Activated T-cell treated with anti-CD3 and anti-CD28 coated beads for 4 hours (primary cell): ENCODE data around the gene CBX7.

Experiments used
- DNase-seq: peaks from one replicate; pipeline ENCODE4 v3.0.0-alpha.2; 2020

Gene CBX7

DNA sequence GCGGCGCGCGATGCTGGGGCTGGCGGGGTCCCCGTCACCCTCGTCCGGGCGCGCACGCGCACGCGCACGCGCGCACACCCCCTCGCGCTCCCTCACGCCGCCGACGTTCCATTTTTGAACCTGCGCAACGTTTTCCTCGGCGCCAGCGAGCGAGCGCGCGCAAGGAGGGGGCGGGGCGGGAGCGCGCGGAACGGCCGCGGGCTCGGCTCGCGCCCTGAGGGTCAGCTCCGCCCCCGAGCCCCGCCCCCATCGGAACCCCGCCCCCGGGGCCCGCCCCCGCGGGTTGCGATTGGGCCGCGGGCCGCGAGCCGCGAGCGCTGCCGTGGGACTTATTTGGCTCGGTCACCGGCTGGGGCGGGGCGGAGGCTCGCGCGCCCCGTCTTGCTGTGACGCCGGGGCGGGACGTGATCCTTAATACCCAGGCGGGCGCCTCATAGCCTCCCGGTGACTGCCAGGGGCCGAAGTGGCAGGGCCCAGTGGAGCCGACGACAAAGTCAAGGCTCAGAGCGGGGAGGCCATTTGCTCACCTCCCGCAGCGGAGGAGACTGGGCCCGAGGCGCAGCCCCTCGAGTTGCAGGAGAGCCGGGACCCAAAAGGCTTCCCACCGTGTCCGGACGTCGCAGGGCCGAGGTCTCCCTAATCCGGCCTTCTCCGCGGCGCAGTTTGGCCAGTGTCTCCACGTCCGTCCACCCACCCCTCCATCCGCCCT, at the start of gene CBX7:
Gene CBX7 (minus strand): TSS at position 170 of the 709 bp plus-strand sequence. CDS start 236 bp downstream, outside the sequence.
- DNase-seq = peak; percentile 82

DNA sequence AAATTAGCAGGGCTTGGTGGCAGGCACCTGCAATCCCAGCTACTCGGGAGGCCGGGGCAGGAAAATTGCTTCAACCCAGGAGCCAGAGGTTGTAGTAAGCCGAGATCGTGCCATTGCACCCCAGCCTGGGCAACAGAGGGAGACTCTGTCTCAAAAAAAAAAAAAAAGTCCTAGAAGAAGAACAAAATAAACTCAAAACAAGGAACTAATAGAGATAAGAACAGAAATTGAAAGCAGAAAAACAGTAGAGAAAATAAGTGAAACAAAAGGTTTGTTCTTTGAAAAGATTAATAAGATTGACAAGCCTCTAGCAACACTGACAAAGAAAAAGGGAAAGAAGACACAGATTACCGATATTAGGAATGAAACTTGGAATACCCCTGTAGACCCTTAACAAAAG, 45.1 kb upstream of the CBX7 start:
- DNase-seq = no peak

DNA sequence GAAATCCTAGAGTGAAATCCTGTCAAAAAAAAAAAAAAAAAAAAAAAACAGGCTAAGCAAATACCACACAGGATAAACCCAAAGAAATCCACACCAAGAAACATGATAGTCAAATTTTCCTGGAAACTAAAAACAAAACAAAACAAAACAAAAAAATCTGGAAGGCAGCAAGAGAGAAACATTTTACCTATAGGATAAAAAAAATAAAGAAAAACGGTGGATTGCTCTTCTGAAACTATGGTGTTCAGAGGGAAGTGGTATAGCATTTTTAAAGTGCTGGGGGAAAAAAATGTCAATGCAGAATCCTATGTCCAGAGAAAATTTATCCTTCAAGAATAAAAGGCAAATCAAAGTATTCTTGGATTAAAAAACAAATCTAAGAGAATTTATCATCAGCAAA, 41.6 kb upstream of the CBX7 start:
- DNase-seq = no peak

DNA sequence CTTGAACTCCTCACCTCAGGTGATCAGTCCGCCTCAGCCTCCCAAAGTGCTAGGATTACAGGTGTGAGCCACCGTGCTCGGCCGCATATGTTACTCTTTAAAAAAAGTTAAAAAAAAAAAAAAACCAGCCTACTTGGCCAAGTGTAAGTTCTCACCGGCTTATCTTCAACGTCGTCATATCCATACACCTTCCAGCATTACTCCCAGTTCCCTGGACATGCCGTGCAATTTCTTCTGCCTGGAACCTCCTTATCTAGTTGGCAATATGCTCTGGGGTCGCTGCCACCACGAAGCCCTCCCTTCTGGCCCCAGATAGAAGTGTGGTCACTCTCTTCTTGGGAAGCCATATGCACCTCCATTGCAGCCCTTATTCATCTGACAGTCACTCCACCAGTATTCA, 36.3 kb upstream of the CBX7 start:
- no peak for DNase-seq

DNA sequence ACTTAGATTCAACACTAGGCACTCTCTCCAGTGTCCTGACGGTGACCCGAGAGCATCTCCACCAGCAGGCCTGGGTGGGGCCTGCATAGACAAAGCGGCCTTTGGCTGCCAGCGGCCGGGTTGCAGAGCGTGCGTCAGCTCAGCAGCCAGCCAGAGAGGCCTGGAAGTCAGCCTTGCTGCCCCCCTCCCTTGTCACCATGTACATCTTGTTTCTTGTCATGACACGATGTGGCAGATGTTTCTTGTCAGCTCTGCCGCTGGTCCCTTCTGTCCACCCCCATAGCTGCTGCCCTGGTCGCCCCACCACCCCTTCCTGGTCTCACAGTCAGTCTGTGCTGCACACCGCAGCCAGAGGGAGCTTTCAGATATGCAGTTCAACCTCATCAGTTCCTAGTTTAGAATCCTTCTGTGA, 33.1 kb upstream of the CBX7 start:
- no peak for DNase-seq

DNA sequence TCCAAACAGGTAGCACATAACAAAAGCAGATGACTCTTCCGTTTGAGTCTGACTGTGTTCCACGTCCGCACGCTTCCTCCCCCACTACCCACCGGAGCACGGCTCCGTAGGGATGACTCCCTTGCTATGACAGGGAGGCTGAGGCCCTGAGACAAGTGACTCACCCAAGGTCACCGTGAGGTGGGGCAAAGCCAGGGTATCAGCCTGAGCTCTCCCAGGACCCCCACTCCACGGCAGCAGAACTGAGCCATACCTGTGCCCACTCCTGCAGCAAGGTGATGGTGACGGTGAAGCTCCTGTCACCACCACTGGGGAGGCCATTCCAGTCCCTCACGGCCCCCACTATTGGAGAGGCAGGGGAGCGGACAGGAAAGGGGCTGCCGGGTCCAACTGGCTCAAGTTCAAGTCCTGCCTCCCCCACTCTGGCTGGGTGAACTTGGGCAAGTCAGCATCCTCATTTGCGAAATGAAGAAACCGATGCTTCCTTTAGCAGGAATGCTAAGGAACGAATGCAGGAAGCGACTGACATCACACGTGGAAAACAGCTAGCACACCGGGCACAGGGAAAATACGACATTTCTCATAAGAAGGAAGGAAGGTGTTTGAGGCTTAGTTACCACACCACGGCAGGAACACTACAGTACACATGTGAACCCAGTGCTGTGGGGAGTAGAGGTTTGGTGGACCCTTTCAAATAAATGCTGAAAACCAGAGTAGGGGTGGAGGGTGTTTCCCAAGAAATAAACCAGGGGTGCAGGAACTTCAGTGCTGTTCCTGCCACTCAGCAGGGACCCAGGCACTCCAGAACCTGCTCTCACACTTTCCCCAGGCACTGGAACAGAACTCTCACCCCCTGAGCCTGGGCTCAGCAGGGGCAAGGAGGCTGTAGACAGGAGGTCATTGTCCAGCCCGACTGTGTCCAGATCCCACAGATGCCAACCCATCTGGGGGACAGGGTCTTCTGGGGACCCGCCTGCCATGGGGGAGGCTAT, 32.4 kb upstream of the CBX7 start:
- DNase-seq = no peak

DNA sequence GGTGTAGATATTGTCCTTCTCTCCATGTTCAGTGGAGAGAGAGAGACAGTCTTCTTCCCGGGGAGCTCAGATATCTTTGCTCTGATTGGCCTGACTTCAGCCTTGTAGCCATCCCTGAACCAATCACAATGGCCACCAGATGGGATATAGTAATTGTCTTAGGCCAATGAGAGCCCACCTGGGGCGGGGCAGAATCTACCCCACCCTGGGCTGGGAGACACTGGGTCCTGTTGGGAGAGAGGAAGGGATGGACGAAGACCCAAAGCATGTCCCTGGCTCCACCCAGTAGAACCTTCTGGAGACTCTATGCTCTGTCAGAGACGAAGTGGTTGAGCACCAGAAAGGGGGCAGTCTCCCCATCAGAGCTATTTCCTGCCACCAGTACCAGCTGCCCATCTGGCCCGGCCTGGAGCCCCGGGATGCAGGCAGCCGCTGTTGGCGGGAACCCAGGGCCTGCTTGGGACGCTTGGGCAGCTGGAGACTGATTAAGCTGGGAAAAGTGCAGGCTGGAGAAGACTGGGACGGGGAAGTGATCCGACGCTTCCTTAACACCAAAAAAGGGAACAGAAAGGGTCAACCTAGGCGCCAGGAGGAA, 31.6 kb upstream of the CBX7 start:
- DNase-seq = no peak

DNA sequence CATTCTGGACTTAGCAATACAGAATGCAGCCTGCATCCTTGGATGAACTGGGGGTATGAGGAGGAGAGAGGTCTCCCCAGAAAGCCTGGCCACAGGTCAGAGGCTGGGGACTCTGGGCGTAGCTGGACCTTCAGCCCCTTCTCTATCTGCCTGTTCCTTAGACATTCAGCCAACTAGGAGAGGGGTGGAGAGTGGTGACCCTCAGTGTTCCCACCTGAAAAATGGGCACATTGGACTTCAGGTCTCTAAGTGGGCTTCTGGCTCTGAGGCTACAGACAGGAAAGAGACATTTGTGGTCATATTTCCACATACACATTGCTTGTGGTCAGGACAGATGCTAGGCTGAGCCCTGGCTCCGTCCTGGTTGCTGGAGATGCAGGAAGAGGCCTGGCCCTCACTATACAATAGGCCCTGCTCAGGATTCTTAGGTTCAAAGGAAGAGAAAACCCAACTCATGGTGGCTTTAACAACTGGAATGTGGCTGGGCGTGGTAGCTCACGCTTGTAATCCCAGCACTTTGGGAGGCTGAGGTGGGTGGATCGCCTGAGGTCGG, 30.1 kb upstream of the CBX7 start:
- no peak for DNase-seq

DNA sequence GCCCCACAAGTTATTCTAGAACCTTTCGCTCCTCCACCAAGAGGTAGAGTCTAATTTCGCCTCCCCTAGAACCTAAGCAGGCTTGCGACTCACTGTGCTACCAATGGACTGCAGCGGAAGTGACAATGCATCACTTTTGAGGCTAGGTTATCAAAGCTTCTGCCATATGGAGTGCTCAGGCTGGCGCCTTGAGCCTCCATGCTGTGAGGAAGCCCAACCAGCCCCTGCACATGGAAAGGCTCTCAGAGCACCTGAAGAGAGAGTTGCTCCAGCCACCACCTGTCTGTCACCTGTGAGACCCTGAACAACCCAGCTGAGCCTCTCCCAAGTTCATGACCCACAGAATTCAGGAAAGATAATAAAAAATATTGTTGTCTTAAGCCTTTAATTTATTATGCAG, 29.3 kb upstream of the CBX7 start:
- DNase-seq = no peak

DNA sequence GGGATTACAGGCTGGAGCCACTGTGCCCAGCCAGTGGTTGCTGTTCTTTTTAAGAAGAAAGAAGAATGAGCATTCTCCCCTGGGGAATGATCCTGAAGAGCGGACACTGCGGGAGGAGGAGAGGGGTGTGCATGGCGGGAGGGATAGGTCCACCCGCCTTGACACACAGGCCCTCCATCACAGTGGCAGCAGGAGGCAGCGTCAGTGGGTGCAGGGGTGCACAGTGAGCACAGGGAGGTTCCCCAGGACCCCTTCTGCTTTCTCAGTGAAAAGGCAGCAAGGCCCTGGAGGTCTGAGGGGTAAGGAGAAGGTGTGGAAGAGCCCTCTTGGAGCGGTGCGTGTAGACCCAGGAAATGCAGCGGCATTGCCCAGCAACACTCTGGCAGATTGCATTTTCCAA, 28.9 kb upstream of the CBX7 start:
- no peak for DNase-seq

DNA sequence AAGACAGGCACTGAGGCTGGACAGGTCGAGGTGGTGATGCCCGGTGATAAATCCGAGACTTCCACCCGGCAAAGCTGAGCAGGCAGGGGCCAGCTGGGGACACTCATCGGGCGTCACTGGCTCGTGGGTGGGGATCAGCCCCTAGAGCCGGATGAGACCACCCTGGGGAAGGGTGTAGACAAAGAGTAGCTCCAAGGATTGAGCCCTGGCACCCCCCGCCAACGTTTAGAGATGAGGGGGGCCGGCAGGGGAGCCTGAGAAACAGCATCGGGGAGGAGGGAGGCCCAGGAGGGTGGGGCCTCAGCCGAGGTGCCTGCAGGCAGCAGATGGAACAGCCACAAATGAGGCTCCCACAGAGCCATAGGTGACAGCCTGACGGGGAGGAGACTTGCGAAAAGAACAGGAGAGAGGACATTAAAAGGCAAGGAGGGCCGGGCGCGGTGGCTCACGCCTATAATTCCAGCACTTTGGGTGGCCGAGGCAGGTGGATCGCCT, 27.4 kb upstream of the CBX7 start:
- DNase-seq = no peak

DNA sequence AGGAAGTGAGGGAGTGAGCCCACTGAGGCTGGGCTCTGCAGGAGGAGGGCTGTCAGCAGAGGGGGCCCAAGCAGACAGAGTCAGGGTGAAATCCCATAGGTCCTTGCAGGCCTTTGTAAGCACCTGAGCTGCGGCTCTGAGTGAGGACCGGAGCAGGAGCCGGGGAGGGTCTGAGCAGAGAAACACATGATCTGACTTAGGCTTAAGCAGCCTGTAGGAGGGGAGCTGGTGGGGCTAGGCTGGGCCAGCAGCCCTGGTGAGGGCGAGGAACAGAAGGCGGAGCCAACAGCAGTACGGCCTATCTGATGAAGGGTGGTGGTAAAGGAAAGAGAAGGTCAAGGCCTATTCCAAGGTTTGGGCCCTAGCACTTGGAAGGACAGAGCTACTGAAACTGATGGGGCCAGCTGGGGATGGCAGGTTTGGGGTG, 26.9 kb upstream of the CBX7 start:
- DNase-seq = no peak

DNA sequence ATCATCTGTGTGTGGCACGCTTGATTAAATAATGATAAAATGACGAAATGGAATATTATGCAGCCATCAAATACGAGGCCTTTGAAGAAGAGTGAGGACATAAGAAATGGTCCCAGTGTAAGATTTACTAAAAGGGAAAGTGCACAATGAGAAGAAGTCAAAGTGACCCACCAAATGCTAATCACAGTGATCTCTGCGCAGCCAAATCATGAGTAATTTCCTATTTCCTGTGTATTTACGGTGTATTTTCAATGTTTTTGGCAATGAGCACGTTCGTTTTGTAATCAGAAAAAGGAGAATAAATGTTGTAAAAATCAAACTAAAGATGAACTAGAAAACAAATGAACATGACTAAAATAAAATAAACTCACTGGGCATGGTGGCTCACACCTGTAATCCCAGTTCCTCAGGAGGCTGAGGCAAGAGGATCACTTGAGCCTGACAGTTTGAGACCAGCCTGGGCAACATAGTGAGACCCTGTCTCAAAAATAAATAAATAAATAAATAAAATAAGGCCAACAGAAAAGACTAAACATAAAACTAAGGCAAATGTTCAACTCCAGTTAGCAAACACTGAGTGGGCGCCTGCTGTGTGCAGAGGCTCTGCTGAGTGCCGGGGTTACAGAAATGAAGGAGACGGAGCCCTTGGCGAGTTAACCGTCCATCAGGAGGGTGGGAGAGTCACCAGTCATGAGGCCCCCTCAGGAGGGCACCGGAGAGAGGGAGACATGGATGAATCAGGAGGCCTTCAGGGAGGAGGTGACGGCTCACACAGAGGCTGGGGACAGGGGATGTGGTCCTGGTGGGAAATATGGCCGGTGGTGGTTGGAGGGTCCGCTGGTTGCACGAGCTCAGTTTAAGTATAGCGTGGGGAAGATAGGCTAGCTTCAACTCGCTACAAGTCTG, 26.0 kb upstream of the CBX7 start:
- no peak for DNase-seq

DNA sequence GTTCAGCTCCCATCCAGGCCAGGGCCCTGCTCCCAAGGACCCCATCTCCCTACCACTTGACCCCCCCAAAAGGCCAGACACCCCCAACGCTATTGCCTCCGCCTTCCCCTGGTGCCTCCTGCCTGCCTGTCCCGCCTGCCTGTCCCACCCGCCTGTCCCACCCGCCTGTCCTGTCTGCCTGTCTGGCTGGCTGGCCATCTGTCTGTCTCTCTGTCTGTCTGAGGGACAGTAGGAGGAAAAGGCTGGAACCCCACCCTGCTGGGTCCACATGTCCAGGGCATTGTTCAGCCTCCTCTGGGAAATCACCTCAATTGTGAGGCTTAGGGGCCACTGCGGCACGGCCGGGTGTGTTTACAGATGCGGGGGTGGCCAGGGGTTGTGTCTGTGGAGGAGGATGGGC, 25.3 kb upstream of the CBX7 start:
- DNase-seq = no peak

DNA sequence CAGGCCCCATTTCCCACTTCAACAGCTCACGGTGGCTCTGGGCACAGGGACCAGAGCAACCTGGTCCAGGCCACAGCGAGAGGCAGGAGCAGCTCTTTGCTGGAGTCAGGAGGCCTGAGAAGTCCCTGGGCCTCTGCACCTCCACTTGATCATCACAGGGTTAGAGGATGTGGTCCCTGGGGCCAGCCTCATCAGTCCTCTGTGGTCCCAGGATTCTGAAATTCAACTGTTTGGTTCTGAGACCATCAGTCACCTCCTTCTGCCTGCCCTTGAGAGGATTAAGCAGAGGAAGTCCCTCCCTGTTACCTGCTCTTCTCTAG, 24.9 kb upstream of the CBX7 start:
- DNase-seq = no peak

DNA sequence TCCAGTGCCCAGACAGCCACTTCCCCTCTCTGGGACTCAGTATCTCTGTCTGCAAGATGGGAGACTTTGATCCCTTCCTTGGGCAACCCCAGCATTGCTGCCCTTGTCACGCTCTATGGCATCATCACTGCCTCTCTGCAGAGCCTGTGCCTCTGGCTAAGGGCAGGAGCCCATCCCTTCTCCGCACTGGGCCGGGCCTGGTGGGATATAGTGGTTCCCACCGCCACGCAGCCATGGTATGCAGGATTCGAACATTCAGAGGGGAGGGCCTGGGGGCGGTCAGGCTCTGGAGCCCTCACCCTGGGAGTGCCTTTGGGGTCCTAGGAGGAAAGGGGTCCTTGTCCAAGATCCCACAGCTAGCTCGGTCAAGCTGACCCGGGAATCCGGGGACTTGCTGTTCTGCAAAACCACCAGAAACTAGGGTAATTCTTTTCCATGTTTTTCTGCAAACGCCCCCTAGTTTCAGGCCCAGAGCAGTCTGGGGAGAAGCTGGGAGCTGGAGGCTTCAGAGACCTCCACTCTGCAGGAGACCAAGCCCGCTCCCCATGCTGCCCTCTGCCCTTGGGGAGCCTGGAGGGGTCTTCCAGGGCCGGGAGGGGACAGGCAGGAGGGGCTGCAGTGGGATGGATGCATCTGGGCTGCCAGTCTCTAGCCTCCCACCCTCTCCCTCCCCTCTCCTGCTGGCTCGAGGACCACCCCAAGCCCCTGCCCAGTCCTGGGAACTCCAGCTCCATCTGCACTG, 24.4 kb upstream of the CBX7 start:
- DNase-seq = no peak

DNA sequence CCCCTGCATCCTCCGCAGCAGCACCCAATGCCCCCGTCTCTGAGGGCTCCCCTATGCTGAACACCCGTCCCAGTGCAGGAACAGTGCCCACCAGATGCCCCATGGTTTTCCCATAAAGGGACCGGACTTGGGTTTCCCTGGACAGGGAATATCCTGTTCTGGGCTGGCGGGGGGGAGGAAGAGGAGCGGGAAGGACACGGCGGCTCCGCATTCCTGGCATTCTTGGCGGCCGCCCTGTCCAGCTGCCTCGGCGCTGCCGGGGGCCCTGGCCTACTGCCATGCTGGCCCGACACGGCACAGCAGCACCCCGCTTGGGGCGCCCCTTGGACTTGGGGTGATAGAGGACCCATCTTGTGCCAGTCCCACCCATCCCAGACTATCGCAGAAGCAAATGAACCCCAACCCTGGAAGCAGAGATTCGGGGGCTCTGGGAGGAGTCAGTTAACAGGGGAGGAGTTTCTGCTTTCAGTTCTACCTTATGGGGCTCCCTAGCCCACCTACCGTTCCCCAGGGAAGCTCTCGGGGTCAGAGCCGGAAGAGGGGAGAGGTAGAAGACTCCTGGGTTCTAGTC, 23.7 kb upstream of the CBX7 start:
- no peak for DNase-seq

DNA sequence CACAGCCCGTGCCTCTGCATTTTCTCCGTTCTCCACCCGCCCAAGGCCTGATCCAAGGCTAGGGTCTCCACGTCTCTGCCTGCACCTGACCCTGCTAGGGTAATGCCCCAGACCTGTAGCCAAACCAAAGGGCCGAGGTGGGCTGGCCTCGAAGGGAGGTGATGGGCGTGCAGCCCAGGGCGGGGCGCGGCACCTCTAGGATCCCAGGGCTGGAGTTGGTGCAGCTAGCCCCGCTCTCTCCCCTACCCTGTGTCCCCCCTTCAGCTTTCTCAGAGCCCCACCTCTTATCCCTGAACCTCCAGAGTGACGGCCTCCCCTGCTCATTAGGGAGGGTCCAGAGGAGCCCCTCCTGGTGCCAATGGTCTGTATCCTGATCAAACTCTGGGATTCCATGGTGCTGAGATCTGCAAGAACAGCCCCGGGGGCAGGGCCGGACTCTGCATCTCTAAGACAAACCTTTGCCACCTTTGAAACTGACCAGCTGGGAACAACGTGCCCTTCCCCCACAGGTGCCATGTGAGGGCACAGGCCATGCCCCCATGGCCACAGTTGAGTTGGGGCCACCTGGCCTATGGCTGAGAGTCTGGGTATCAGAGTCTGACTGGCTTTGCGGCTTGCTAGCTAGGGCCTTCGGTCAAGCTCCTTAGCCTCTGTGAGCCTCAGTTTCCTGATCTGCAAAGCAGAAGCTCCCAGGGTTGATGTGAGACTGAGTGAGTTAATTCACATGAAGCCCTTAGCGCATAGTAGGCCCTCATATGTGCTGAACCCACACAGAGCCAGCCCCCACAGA, 23.1 kb upstream of the CBX7 start:
- DNase-seq = no peak

DNA sequence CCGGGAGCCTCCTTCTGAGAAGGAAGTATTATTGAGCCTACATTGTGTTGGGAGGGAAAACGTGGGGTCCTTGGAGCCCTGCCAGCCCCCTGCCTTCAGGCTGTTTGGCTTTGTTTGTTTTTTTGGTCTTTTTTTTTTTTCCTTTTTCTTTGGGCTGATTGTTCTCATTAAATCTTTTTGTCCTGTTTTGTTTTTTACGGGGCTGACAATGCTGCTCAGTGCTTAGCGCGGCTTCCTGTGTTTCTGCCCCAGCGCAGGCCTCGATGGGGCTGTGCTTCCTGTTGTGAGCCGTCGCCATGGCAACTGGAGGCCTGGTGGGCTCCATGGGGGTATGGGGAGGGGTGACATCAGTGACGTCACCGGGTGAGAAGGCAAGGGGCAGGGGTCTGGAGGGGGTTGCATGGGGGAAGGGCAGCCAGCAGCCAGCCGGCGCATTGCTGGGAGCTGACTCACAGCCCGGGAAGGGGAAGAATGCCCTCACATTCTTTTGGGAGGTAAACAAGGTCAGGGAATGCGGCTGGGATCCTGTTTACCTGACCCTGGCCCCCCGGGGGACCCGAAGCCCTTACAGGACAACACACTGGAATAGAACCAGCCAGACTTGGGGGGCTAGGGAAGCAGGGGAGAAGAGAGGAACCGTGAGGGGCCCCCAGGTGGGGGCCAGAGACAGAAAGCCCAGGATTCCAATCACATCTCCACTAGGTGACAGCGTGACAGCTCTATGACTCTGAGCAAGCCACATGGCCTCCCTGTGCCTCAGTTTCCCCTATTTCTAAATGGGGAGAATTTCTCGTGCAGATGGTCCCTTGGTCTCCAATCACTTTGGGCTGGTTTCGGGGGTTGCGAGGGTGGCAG, 22.2 kb upstream of the CBX7 start:
- DNase-seq = peak; percentile 38
